D721Med (cell line): Measurements from ENCODE around the gene TMEM121.

ENCODE experiments used
- DNase-seq: peaks from one replicate; pipeline ENCODE4 v3.0.0; 2011; ENCODE audit warnings: low spot score; ENCODE audit not compliant: insufficient read length
- FAIRE-seq: peaks from 2 replicates; lab custom pipeline; 2011; peaks lifted over from hg19 to GRCh38; lab: Jason Lieb, UNC
- CTCF ChIP-seq: IDR thresholded peaks from 2 replicates; pipeline ENCODE4 v1.5.1; 2012; ENCODE audit warnings: mild to moderate bottlenecking, control low read depth; ENCODE audit not compliant: insufficient read depth; ENCODE audit errors: missing control alignments

Gene TMEM121

GRCh38 chr14:105484069-105484996 lies 42.0 kb upstream of the TMEM121 start:
- no peak for TF ChIP-seq CTCF
- DNase-seq (no peak), FAIRE-seq (no peak)

- no peak for FAIRE-seq
- TF ChIP-seq CTCF: no peak
- no peak for DNase-seq
Measured at GRCh38 chr14:105484997-105485393, 41.4 kb upstream of the TMEM121 start.

GRCh38 chr14:105485739-105486162 lies 40.6 kb upstream of the TMEM121 start:
- DNase-seq (no peak), FAIRE-seq (no peak)
- TF ChIP-seq CTCF: peak; percentile 37

- no peak for TF ChIP-seq CTCF
- DNase-seq (no peak), FAIRE-seq (no peak)
Measured at GRCh38 chr14:105486163-105486973, 40.0 kb upstream of the TMEM121 start, which contains the start of gene CRIP1. TSS of gene CRIP1 (plus strand) at chr14:105486886. CDS start at chr14:105487260, 374 bp downstream.

- DNase-seq (no peak), FAIRE-seq (no peak)
- no peak for TF ChIP-seq CTCF
Measured at GRCh38 chr14:105486974-105487448, 39.4 kb upstream of the TMEM121 start.

GRCh38 chr14:105487449-105487985 lies 38.9 kb upstream of the TMEM121 start:
- FAIRE-seq (no peak), DNase-seq (no peak)
- TF ChIP-seq CTCF: no peak
